ENCODE data around the gene ACOT4. TPM values are rescaled to one million over a fixed set of nuclear protein-coding genes. Genes with fewer than 3 reads are reported as not detected.
"Not testable (repeated sequence)": the region's sequence is repeated elsewhere in the genome, so short reads cannot be mapped to it uniquely, and the experiment has no call there.

Gene ACOT4
- total RNA-seq, 1 donor from 2014 or later: 0.26 TPM

DNA sequence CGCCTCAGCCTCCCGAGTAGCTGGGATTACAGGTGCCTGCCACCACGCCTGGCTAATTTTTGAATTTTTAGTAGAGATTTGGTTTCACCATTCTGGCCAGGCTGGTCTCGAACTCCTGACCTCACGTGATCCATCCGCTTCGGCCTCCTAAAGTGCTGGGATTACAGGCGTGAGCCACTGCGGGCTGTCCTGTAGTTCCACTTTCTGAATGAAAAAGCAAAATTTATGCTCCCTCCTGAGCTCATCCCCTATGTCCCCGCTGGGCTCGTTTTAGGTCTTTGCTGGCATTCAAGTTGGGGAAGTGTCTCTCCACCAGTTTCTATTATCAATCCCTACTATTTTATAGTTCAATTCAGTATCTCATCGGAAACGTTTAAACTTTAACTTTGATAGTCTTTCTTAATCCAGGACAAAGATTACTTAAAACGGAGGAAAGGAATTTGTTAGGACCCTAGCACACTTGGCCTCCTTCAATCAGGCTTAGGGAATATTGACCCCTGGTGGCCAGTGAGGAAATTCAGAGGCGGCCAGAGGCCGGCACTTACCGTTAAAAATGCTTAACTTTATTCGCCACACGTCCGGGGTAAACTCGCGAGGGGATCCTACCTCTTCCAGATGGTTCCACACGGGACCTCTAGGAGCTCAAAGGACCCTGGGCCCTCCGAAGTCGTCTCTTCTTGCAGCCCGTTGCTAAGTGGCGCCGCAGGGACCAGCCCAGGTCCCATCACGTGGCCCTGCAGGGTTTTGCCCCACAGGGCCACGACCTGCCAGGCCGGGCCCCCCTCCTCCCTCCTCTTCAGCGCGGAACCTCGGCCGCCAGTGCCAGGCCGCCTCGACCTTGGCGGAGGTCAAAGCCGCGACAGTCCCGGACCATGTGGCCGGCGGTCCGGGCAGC is 41.7 kb downstream of the ACOT4 start:
- peak; percentile 50 to 69 for DNase-seq (ENCODE audit: low read depth in 2 of 2)

DNA sequence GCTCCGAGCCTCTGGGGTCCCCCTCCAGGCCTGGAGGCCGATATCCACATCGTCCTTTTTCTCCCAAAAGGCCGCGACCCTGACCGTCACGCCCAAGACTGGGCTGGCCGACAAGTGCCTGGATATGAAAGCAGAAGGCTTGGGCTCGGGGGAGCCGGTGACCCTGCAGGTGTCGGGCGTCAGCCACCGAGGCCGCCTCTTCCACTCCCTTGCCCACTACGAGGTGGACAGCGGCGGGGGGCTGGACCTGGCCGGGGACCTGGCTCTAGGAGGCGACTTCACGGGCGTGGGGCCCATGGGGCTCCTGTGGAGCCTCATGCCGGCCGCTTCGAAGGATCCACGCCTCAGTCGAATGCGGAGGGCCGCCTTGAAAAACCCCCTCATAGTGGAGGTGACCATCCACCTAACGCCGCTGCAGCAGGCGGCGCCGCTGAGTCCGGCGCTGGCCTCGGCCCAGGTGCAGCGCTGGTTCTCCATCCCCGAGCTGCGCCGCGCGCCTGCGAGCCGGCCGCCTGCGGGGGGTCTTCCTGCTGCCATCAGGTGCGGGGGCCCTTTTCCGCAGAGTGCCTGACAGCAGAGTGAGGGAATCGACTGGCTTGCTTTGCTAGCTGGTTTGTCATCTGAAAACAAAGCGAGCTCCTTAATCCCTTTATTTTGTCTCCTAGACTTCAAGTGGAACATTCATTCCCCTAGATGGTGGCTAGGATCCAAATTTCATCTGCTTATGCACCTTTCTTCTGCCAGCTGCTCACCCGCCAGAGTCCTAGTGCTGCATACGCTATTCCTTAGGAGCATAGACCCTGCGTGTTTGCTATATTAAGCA is 42.5 kb downstream of the ACOT4 start:
- peak; percentile 26 to 54 for DNase-seq (ENCODE audit: low read depth in 2 of 2)

DNA sequence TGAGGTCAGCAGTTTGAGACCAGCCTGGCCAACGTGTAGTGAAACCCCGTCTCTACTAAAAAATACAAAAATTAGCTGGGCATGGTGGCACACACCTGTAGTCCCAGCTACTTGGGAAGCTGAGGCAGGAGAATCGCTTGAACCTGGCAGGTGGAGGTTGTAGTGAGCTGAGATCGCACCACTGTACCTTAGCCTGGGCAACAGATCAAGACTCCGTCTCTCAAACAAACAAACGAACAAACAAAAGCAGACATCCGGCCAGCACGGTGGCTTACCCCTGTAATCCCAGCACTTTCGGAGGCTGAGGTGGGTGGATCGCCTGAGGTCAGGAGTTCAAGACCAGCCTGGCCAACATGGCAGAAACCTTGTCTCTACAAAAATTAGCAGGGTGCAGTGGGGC is 44.7 kb downstream of the ACOT4 start:
- not testable (repeated sequence) for DNase-seq (ENCODE audit: low read depth in 2 of 2)

DNA sequence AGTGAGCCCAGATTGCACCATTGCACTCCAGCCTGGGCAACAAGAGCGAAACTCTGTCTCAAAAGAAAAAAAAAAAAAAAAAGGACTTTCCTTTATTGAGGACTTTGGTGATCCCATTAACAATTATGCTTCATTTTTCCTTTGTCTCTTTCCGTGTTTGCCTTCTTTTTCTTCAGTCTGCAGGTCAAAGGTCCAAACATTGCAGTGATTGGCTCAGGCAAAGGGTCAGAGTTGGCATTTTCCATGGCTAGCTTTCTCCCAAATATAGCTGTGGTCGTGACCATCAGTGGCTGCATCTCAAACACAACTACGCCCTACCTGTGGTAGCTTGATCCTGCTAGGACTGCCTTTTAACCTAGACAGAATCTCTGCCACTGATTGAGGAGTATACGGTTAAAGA is 46.2 kb downstream of the ACOT4 start:
- DNase-seq (ENCODE audit: low read depth in 2 of 2): no peak

DNA sequence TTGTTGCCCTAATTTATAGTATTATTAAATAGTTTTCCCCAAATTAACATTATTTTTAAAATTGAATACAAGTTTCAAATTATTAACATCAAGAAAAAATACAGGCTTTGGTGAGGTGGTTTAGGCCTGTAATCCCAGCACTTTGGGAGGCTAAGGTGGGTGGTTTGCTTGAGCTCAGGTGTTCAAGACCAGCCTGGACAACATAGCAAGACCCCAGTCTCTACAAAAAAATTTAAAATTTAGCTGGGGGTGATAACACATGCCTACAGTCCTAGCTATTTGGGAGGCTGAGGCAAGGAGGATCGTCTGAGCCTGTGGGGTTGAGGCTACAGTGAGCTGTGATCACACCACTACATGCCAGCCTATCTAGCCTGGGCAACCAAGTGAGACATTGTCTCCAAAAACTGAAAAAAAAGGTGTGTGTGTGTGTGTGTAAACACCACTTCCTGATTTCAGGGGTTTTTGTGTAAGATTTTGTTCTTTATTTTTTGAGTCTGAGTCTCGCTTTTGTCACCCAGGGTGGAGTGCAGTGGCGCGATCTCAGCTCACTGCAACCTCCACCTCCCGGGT is 49.2 kb downstream of the ACOT4 start:
- no peak for DNase-seq (ENCODE audit: low read depth in 2 of 2)

DNA sequence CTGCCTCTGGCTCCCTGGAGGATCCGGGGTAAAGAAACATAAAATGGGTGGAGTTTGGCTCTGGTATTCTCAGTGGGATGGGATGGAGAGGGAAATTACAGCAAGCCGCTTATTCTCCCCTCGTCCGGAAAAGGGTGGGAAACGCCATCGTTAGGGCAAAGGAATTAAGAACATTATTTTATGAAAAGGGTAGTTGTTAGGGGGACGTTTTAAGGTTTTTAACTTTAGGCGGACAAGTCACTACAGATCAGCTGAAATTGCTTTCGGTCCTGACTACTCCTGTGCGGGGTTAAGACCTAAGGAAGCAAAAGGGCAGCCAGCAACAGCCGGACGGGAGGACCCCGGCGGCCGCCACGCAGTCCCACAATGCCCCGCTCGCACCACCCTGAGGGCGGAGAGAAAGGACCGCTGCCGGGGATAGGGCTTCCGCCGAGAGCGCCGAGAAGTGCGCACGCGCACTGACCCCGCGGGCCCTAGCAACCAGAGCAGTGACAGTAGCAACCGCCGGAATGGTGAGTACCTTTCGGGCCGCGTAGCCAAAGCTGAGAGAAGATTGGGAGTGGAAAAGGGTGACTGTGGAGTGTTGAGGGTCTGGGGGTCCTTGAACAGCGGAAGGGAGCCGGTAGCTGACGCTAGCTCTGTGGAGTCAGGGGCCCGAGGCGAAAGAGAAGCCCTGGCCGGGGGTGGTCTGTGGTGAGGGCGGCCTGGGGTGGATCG is 53.0 kb downstream of the ACOT4 start, which contains the start of gene DNAL1:
DNAL1 (plus strand) TSS at position 456 of the 717 bp plus-strand sequence; CDS start at position 510, 54 bp downstream.
- peak; percentile 82 to 90 for DNase-seq (ENCODE audit: low read depth in 2 of 2)

DNA sequence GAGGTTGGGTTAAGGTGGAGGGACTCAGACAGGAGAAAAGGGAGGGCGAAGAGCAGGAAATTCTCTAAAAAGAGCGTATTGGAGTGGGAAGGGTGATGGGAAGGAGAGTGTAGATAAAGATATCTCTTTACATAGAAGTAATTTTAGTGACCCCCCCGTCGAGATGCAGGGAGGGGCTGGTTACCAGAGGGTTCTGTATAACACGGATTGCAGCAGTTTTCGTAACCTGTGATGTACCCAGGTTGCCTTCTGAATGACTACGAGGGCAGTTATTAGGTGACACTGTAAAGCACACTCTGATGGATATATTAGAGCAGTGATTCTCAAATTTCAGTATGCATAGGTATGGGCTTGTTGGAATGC is 53.6 kb downstream of the ACOT4 start:
- DNase-seq (ENCODE audit: low read depth in 2 of 2): no peak

Other genes starting within 250 kb of the ACOT4 start
- 53.1 and 72.8 TPM in 2 replicates for gene NUMB, start 133.3 kb upstream of the ACOT4 start, total RNA-seq
- gene RIOX1, start 100.9 kb upstream of the ACOT4 start, total RNA-seq: 15.0 and 18.2 TPM in 2 replicates
- gene ACOT1, start 54.7 kb upstream of the ACOT4 start, total RNA-seq: 1.2 and 1.8 TPM in 2 replicates
- under 0.01 TPM in 1 of 2 replicates, not detected in the other for gene HEATR4, start 32.9 kb upstream of the ACOT4 start, total RNA-seq
- gene ACOT2, start 22.7 kb upstream of the ACOT4 start, total RNA-seq: 6.8 and 9.6 TPM in 2 replicates
- gene ACOT6, start 20.6 kb downstream of the ACOT4 start, total RNA-seq: not detected in 2 replicates
- 4.7 and 5.1 TPM in 2 replicates for gene DNAL1, start 53.1 kb downstream of the ACOT4 start, total RNA-seq
- gene PNMA1, start 122.5 kb downstream of the ACOT4 start, total RNA-seq: 13.5 and 15.9 TPM in 2 replicates